Measurements from ENCODE around the gene C1QTNF6. TPM values are rescaled to one million over a fixed set of nuclear protein-coding genes. Genes with fewer than 3 reads are reported as not detected.
"Not testable (repeated sequence)": the region's sequence is repeated elsewhere in the genome, so short reads cannot be mapped to it uniquely, and the experiment has no call there.

C1QTNF6 gene
- total RNA-seq = 1 to 10 TPM; 1.8 to 6.3 TPM
- long read RNA-seq, donor 1, partial matches to known transcripts = 3 of 4 reads
- long read RNA-seq, donor 1, other reads (novel, unspliced or antisense) = 0 of 4 reads
- long read RNA-seq, donor 2, partial matches to known transcripts = 0 of 1 reads
- long read RNA-seq, donor 2, other reads (novel, unspliced or antisense) = 1 of 1 reads

GRCh38 chr22:37187891-37188761 is at the start of gene C1QTNF6:
TSS of gene C1QTNF6 (minus strand) at chr22:37188247. CDS start at chr22:37188213, 34 bp downstream.
- intact Hi-C loops (cut with DNase I) = no loop called here
- DNase-seq (ENCODE audit: low spot score) = peak; percentile 79

- DNase-seq (ENCODE audit: low spot score) = peak; percentile 30
- intact Hi-C loops (cut with DNase I) = no loop called here
These were observed 48.0 kb upstream of the C1QTNF6 start for GRCh38 chr22:37235897-37236607.

DNA sequence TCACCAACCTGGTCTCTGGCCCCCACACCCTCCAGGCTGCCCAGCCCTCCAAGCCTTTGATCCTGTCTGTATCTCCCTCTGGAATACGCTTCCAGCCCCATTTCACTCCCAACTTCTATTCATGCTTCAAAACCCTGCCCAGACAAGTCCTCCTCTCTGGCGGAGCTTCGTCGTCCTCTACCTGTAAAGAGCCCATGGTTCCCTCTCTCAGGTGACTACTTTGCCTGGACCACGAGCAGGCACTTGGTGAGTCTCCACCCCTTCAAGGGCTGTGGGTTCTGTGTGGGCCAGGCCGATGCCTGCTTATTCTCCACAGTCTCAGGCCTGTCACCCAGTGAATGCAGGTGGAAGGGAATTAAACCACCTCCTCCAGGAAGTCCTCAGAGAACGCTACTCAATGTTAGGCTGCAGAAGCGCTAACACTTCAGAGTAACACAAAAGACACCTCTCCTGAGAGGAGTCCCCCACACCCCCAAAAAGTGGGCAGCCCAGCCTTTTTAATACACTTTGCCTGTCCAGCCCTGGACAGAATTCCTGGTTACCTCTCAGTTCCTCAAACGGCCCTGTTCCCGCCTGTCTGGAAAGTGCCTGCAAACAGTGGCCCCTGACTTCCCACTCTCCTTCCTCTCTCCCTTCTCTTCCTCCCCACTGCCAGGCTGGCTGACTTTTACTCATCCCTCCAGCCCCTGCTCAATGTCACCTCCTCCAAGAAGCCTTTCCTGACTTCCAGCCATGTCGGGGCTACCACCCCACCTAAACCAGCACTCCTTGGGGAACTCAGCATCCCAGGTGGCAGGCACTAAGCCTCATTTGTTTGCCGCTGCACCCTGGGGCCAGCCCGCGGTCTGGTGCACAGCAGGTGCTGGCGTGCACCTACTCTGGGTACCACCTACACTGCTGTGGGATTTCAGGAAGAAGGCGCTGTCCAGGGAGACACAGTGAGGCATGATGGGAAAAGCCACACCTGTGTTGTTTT is 47.0 kb upstream of the C1QTNF6 start:
- peak; percentile 44 for DNase-seq (ENCODE audit: low spot score)
- intact Hi-C loops (cut with DNase I) = no loop called here

- intact Hi-C loops (cut with DNase I) = no loop called here
- DNase-seq (ENCODE audit: low spot score) = peak; percentile 74
These were observed 45.9 kb upstream of the C1QTNF6 start for GRCh38 chr22:37233751-37234631.

- DNase-seq (ENCODE audit: low spot score) = peak; percentile 56
These were observed 45.3 kb upstream of the C1QTNF6 start for GRCh38 chr22:37233371-37233750.

DNA sequence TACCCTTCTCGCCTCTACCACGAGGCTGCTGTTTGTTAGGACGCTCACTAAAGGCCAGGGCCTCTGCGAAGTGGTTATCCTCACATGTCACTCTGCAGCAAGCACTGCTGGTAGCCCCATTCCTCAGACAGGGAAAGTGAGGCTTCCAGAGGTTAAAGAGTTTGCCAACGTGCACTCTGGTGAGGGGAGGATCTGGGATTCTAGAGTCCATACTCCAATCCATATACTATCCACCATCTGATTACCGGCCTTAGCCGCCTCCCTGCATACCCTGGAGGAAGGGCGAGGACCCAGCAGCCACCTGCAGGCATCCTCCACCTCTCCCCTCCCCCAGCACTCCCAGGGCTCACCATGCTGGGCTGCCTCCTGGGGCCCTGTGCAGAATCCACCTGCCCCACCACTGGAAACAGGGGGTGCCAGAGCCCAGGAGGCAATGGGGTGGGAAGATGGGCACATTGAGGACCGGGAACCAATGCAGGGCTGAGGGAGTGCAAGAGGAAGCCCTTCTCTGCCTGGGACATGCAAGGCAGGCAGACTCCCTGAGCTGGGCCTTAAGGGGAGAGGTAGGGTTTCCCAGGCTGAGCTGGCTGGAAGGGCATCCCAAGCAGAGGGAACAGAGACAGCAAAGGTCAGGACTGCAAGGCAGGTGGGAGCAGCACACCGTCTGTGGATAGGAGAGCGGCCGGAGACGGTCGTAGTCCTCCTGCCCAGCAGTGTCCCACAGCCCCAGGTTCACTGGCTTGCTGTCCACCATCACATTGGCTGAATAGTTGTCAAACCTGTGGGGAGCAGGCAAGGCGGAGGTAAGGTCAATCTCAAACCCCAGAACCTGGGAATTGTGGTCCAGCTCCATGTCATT is 44.3 kb upstream of the C1QTNF6 start:
- DNase-seq (ENCODE audit: low spot score) = peak; percentile 44
- intact Hi-C loops (cut with DNase I) = no loop called here

More at GRCh38 chr22:37233371-37233750, 45.3 kb upstream of the C1QTNF6 start:
- intact Hi-C loops (cut with DNase I) = not testable (repeated sequence)

- peak; percentile 73 for DNase-seq (ENCODE audit: low spot score)
These were observed 43.5 kb upstream of the C1QTNF6 start for GRCh38 chr22:37231406-37232139.

DNA sequence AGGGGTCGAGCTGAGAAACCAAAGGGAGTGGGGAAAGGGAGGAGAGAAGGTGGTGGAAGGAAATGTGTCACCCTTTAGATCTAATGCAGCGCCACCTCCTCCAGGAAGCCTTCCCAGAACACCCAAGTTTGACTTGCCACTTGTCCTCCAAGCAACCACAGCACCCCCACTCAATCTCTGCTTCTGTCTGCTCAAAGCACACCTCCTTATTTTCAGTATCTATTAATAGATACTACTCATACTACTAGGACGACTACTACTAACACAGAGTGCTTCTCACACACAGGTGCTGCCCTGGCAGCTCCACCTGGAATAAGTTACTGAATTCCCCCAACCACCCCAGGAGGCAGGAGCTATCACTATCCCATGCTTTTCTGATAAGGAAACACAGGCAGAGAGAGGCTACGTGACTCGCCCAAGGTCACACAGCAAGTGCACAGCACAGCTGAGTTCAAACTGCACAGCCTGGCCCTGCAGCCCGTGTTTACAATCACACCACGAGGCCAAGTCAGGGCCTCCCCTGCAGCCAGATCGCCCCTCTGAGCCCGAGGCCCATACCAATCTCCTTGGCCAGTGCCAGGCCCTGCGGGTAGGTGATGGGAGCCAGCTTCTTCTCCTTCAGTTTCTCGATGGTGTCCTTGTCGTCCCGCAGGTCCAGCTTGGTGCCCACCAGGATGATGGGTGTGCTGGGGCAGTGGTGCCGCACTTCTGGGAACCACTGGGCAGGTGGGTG is 42.8 kb upstream of the C1QTNF6 start:
- peak; percentile 42 for DNase-seq (ENCODE audit: low spot score)

More at GRCh38 chr22:37231406-37232139, 43.5 kb upstream of the C1QTNF6 start:
- intact Hi-C loops (cut with DNase I) = no loop called here

DNA sequence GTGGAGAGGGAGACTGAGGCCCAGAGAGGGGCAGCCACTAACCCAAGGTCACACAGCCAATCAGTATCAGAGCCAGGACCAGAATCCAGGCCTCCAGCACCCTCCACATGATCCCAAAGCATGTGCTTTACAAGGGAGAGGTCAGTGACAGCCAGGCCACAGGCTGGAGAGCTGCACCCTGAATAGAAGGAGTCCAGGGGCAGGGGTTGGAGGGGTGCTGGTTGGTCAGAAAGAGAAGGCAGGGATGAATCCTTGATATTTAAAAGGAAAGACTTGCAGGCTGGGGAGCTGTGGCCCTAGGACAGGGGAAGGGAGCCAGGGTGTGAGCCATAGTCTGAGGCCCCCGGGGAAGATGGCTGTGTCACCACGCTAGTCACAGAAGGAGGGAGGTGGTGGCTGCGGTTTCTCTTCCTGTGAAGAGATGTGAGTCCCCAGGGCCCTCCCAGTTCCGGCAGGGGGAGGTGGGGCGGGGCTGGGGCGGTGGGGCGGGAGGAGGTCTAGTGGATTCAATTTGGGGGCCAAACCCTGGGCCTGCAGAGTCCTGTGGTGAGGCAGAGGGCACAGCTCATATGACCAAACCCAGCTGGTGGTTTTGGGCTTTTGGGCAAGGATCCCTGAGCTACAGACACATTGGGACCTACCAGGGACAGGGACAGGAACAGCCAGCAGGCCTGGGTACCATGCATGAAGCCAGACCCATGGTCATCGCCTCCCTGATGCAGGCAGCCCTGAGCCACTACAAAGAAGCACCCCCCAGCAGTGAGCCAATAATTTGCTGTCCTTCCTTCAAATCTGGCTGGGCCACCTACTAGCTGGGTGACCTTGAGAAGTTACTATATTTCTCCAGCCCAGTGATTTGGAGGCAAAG is 42.0 kb upstream of the C1QTNF6 start:
- DNase-seq (ENCODE audit: low spot score) = peak; percentile 89
- intact Hi-C loops (cut with DNase I) = no loop called here

More for the DNA sequence above, 42.8 kb upstream of the C1QTNF6 start:
- intact Hi-C loops (cut with DNase I) = no loop called here

DNA sequence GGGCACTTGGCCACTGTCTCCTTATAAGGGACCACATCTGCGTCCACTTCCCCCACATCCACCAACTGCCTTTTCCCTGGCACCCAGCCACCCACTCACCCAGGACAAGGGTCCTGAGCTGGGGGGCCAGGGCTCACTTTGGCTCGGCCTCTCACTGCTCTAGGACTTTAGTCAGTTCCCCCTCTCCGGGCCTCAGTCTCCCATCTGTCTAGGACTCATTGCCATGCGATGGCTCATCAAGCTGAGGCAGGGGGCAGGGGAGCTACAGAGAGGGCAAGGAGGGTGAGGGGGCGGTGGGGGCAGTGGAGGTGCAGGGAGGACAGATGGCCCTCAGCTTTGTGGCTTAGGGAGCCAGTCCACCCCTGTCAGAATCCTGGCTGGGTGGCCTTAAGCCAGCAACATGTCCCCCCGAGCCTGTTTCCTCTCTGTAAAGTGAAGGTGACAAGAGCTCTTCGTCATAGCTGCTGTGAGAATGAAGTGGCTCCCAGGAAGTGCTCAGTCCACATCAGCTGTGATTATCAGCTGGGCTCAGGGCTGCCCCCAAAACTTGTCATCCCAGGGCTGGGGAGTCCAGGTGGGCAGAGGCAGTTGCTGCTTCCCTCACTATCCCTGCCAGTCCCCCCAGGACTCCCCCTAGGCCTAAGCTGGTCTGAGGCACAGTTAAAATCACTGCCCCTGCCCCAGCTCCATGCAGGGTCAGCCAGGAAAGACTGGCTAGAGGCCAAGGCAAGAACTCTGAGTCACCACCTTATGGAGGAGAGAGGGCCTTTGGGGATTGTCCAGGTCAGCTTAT is 41.2 kb upstream of the C1QTNF6 start:
- intact Hi-C loops (cut with DNase I) = no loop called here
- no peak for DNase-seq (ENCODE audit: low spot score)

DNA sequence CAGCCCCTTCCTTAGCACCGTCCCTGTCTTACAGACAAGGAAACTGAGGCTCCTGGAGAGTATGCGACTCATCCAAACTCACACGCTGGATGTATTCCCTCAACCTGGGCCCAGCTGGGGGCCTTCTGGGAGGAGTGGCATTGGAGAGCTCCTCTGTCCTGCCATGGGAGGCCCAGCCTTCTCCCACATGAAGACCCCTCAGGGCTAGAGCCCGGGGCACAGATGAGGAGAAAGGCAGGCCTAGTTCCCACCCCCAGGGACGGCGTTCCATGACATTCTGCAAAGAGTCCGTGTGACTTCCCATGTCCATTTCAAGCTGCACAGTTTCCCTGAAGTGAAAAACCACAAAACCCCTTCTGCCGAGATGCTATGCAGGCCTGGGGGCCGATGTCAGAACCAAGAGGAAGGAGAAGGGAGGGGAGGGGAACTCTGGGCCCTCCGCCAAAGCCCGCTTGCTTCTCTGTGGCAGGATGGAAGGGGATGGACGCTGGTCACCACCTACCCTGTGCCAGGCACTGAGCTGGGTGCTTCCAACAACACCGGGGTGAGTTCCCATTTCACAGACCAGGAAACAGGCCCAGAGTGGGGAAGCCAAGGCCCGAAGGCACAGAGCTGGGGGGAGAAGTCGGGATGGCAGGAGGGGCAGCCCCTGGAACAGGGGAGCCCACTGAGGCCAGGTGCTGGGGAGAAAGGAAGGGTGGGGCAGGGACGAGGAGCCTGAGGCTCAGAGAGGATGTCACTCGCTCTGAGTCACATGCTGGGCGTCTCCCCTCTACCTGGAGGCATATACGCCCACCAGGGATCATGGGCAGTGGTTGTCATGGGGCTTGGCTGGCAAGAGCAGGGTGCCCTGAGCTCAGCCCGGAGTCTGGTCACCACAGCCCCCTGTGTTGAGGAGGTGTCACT is 40.3 kb upstream of the C1QTNF6 start:
- intact Hi-C loops (cut with DNase I) = no loop called here
- no peak for DNase-seq (ENCODE audit: low spot score)

DNA sequence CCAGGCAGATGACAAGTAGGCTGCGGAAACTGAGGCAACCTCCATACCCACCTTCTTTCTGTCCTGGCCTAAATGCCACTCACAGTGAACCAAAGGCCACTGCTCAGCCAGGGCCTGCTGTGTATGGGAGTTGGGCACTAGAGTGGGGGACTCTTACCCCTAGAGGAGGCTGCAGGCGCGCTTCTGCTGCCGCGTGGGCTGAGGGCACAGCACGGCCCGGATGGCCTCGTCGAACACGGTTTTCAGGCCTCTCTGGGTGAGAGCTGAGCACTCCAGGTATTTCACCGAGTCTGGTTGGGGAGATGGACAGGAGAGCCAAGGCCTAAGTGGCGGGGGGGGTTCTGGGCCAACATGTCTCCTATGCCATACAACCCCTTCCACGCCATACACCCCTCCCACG is 38.5 kb upstream of the C1QTNF6 start:
- no peak for DNase-seq (ENCODE audit: low spot score)
- intact Hi-C loops (cut with DNase I) = no loop called here

GRCh38 chr22:37226087-37226486 is 38.0 kb upstream of the C1QTNF6 start:
- intact Hi-C loops (cut with DNase I) = no loop called here
- DNase-seq (ENCODE audit: low spot score) = no peak
